Measurements from ENCODE around the gene MOB1A.

GRCh38 chr2:74188018-74188601 lies 9.4 kb upstream of the MOB1A start:
- TF ChIP-seq CTCF (IDR thresholded peaks at IDR 0.05) (no peak), CBFB (CRISPR knock-in tag; IDR thresholded peaks at IDR 0.05; ENCODE audit: low read depth) (no peak), FOXP1 (CRISPR knock-in tag; IDR thresholded peaks at IDR 0.05; ENCODE audit: borderline replicate concordance) (no peak), ETV6 (CRISPR knock-in tag; IDR thresholded peaks at IDR 0.05) (no peak), RORB (CRISPR knock-in tag; IDR thresholded peaks at IDR 0.05) (no peak), MYBL2 (CRISPR knock-in tag; IDR thresholded peaks at IDR 0.05) (no peak), CREB1 (CRISPR knock-in tag; IDR thresholded peaks at IDR 0.05) (0 out of 2 replicates have a peak, but pooled peaks have one; percentile 23), FOXJ3 (CRISPR knock-in tag; IDR thresholded peaks at IDR 0.05; ENCODE audit: borderline replicate concordance) (no peak), JUN (CRISPR knock-in tag; IDR thresholded peaks at IDR 0.05) (no peak), MXD4 (CRISPR knock-in tag; IDR thresholded peaks at IDR 0.05; ENCODE audit: borderline replicate concordance) (no peak), ATF6 (CRISPR knock-in tag; IDR thresholded peaks at IDR 0.05) (no peak)
- TF ChIP-seq, protein P1, sequence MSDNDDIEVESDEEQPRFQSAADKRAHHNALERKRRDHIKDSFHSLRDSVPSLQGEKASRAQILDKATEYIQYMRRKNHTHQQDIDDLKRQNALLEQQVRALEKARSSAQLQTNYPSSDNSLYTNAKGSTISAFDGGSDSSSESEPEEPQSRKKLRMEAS (CRISPR knock-in tag; IDR thresholded peaks at IDR 0.05): no peak
- TF ChIP-seq, protein P2, sequence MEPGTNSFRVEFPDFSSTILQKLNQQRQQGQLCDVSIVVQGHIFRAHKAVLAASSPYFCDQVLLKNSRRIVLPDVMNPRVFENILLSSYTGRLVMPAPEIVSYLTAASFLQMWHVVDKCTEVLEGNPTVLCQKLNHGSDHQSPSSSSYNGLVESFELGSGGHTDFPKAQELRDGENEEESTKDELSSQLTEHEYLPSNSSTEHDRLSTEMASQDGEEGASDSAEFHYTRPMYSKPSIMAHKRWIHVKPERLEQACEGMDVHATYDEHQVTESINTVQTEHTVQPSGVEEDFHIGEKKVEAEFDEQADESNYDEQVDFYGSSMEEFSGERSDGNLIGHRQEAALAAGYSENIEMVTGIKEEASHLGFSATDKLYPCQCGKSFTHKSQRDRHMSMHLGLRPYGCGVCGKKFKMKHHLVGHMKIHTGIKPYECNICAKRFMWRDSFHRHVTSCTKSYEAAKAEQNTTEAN (CRISPR knock-in tag; IDR thresholded peaks at IDR 0.05): no peak
